PFSK-1 (cell line): ENCODE measurements around the gene PPA2.

Source experiments
- FOXP2 ChIP-seq: optimal IDR thresholded peaks from 2 replicates; pipeline ENCODE3; 2011; ENCODE audit warnings: borderline replicate concordance, control low read depth, inconsistent platforms; ENCODE audit not compliant: insufficient read depth; ENCODE audit errors: extremely low read length, extremely low read depth
- POLR2AphosphoS5 ChIP-seq: IDR thresholded peaks from 2 replicates; pipeline ENCODE4 v1.6.1; 2012; ENCODE audit warnings: low read depth, mild to moderate bottlenecking, control low read depth, low read length, moderate library complexity
- SIN3A ChIP-seq: IDR thresholded peaks from 2 replicates; pipeline ENCODE4 v1.6.1; 2012; ENCODE audit warnings: mild to moderate bottlenecking, low read length, moderate library complexity, borderline replicate concordance; ENCODE audit not compliant: insufficient read depth
- TAF1 ChIP-seq: IDR thresholded peaks from 2 replicates; pipeline ENCODE4 v1.6.1; 2012; ENCODE audit warnings: low read length, control low read depth, borderline replicate concordance; ENCODE audit not compliant: insufficient read depth
- TF ChIP-seq, protein P1 (sequence below), 2 experiments: IDR thresholded peaks; 2 replicates each; pipeline versions ENCODE4 v1.6.1 to v1.8.0; 2011 to 2012; ENCODE audit warnings: low read depth in 2 of 2, low read length in 2 of 2, control low read depth in 1 of 2, inconsistent platforms in 1 of 2, mild to moderate bottlenecking in 1 of 2, moderate library complexity in 1 of 2; ENCODE audit not compliant: insufficient read depth in 1 of 2

Gene PPA2

DNA sequence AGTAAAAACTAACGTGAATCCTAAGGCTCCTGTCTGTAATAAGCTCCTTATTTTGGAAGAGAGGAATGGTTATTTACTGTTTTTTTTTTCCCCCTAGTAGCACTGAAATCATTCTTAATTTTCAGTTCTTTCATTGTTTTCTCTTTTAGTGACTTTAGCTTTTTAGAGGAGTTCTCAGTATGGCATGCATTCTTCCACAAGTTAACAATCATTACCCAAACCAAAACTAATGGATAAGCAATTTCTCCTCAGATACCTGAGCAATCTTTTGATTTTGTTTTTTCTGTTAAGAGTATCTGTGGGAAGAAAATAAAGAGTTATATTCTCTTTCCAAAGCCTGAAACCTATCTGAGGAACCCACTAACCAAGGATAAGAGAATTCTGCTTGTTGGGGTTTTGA is 16.7 kb upstream of the PPA2 start:
- TF ChIP-seq FOXP2 = no peak
- no peak for TF ChIP-seq SIN3A
- no peak for TF ChIP-seq POLR2AphosphoS5
- TF ChIP-seq, protein P1, sequence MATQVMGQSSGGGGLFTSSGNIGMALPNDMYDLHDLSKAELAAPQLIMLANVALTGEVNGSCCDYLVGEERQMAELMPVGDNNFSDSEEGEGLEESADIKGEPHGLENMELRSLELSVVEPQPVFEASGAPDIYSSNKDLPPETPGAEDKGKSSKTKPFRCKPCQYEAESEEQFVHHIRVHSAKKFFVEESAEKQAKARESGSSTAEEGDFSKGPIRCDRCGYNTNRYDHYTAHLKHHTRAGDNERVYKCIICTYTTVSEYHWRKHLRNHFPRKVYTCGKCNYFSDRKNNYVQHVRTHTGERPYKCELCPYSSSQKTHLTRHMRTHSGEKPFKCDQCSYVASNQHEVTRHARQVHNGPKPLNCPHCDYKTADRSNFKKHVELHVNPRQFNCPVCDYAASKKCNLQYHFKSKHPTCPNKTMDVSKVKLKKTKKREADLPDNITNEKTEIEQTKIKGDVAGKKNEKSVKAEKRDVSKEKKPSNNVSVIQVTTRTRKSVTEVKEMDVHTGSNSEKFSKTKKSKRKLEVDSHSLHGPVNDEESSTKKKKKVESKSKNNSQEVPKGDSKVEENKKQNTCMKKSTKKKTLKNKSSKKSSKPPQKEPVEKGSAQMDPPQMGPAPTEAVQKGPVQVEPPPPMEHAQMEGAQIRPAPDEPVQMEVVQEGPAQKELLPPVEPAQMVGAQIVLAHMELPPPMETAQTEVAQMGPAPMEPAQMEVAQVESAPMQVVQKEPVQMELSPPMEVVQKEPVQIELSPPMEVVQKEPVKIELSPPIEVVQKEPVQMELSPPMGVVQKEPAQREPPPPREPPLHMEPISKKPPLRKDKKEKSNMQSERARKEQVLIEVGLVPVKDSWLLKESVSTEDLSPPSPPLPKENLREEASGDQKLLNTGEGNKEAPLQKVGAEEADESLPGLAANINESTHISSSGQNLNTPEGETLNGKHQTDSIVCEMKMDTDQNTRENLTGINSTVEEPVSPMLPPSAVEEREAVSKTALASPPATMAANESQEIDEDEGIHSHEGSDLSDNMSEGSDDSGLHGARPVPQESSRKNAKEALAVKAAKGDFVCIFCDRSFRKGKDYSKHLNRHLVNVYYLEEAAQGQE (IDR thresholded peaks at IDR 0.05; ENCODE audit: insufficient read depth in 1 of 2, low read depth in 2 of 2, low read length in 2 of 2) = no peak
- TF ChIP-seq TAF1 = no peak

DNA sequence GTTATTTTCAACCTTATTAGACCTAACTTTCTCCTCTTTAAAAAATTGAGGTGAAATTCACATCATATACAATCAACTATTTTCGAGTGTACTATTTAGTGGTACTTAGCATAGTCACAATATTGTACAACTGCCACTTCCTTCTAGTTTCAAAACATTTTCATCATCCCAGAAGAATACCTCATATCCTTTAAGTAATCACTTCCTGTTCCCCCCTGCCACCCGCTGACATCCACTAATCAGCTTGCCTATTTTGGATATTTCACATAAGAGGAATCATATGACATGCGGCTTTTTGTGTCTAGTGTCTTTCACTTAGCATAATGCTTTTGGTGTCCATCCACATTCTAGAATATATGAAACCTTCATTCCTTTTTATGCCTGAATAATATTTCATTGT is 10.0 kb upstream of the PPA2 start:
- TF ChIP-seq, protein P1 (IDR thresholded peaks at IDR 0.05; ENCODE audit: insufficient read depth in 1 of 2, low read depth in 2 of 2, low read length in 2 of 2) = no peak
- no peak for TF ChIP-seq SIN3A
- TF ChIP-seq POLR2AphosphoS5 = no peak
- TF ChIP-seq TAF1 = no peak
- TF ChIP-seq FOXP2 = no peak

DNA sequence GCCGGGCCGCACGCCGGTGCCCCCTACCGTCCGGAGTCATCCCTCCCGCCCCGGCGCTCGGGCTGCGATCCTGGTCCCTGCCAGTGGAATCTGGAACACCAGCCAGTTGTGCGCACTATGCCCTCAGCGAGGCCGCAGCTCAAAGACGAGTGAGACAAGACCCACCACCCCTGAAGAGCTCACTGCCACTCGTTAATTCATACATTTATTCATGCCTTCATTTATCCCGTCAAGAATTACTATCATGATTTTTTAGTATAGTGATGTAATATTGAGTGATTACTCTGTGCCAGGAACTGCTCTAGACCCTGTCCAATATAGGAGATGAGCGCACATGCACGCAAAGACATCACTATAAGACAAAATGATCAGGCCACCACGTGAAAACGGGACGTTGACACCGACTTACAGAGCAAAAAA is 247 bp upstream of the PPA2 start:
- TF ChIP-seq FOXP2 = no peak
- TF ChIP-seq POLR2AphosphoS5 = no peak
- no peak for TF ChIP-seq TAF1
- no peak for TF ChIP-seq SIN3A
- TF ChIP-seq, protein P1 (IDR thresholded peaks at IDR 0.05; ENCODE audit: insufficient read depth in 1 of 2, low read depth in 2 of 2, low read length in 2 of 2) = no peak

DNA sequence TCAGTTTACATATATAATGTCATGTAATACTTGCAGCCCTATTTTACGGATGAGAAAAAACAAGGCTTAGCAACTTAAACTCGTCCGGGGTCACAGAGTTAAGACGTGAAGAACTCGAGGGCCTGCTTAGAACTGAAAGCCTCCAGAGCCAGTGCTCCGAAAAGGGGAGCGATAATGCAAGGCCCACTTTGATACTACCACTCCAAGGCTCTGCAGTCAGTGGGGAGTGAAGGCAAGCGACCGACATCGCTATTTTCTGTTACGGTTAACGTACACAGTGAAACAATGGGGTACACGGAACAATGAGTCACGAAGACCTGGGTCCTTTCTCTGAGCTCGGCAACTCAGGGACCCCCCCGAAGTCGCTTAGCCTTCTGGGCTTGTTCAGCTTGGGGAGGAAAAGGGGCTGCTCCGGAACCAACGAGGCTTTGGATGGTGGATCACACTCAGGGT is 965 bp downstream of the PPA2 start:
- no peak for TF ChIP-seq SIN3A
- no peak for TF ChIP-seq TAF1
- TF ChIP-seq POLR2AphosphoS5 = no peak

DNA sequence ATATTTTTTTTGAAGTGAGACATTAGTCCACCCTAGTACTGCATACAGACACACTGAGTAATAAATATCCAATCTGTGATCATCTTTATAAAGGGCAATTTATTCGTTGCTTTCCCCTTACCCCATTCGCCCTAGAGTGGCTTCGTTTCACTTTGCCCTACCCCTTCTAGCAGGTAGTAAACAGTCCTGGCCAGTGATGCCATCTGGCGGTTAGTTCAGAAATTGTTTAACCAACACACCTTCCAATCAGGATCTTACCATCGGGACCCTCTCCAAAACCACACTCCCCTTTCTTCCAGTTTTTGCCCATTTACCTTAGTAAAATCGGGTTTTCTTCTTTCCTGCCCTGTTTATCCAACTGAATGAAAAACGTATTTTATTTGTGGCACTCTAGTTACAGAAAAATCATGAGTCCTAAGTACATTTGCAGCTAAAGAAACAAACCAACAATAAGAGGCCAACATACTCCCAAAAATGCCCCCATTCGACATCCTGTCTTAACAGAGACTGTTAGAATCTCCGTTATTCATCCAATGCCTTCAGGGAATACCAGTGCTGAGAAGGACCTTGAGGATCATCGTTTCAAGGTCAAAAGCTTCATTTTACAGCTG is 2.2 kb downstream of the PPA2 start:
- TF ChIP-seq FOXP2 = no peak
- no peak for TF ChIP-seq POLR2AphosphoS5
- TF ChIP-seq, protein P1 (IDR thresholded peaks at IDR 0.05; ENCODE audit: insufficient read depth in 1 of 2, low read depth in 2 of 2, low read length in 2 of 2) = no peak
